Endothelial cell (in vitro differentiated cells): ENCODE results near the gene PCSK6. TPM values are rescaled to one million over a fixed set of nuclear protein-coding genes. Genes with fewer than 3 reads are reported as not detected.

Source experiments
- DNase-seq: peaks from one replicate; pipeline ENCODE4 v3.0.0; 2021; ENCODE audit warnings: low spot score
- H3K27ac Mint-ChIP-seq: one replicate; pipeline ENCODE4 v1.8.0; 2021; ENCODE audit warnings: mixed read lengths, inconsistent platforms; ENCODE audit not compliant: unreplicated experiment
- H3K27me3 Mint-ChIP-seq: one replicate; pipeline ENCODE4 v1.8.0; 2021; ENCODE audit warnings: mild to moderate bottlenecking, moderate library complexity, mixed read lengths, inconsistent platforms; ENCODE audit not compliant: unreplicated experiment
- H3K36me3 Mint-ChIP-seq: one replicate; pipeline ENCODE4 v1.8.0; 2021; ENCODE audit warnings: mild to moderate bottlenecking, low read depth, mixed read lengths, inconsistent platforms; ENCODE audit not compliant: unreplicated experiment
- H3K4me1 Mint-ChIP-seq: one replicate; pipeline ENCODE4 v1.8.0; 2021; ENCODE audit warnings: mild to moderate bottlenecking, mixed read lengths, inconsistent platforms; ENCODE audit not compliant: unreplicated experiment
- H3K4me3 Mint-ChIP-seq: one replicate; pipeline ENCODE4 v1.8.0; 2021; ENCODE audit warnings: mild to moderate bottlenecking, mixed read lengths, inconsistent platforms; ENCODE audit not compliant: unreplicated experiment
- H3K9me3 Mint-ChIP-seq: one replicate; pipeline ENCODE4 v1.8.0; 2021; ENCODE audit warnings: mixed read lengths, inconsistent platforms; ENCODE audit not compliant: unreplicated experiment
- total RNA-seq: library from RNA; stranded (reverse); fragmentation: NEBNext Ultra II Directional; extraction: Animal tissue kit (Norgen Biotek cat#: 25700); gene quantifications from one replicate; pipeline ENCODE4 v1.2.1, GENCODE V29; 2021; ENCODE audit not compliant: unreplicated experiment
- TF ChIP-seq, protein P1 (sequence below): fragments of 200-600 bp; sonication (generic); IDR thresholded peaks from one replicate; pipeline ENCODE4 v1.5.0; 2021; ENCODE audit warnings: antibody characterized with exemption; ENCODE audit not compliant: unreplicated experiment

The PCSK6 gene
- total RNA-seq, 1 donor from 2014 or later = 0.13 TPM

DNA sequence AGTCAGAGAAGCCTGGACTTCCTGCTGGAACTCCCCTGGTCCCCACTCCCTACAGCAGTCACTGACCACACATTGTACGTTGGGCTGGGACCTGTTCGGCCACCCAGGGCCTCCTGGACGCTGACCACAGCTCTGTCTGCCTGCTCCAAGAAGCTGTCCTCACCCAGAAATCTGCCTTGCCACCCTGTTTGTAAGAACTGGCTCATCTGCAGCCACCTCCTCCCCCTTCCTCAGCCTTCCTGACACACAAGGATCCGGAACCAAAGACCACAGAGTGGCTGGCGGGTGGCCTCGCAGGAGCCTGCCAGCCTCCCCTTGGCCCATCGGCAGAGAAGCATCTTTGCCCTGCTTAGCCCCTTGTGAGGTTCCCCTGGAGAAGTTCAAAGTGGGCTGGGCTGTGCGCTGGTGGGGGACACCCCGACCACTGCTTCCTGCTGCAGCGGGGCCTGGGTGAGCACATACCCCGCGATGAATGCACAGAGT is 91.9 kb downstream of the PCSK6 start:
- DNase-seq = no peak
- H3K27me3 Mint-ChIP-seq = peaks cover 4% of the 10 kb centered on the region
- no peaks in the 10 kb centered on the region for H3K9me3 Mint-ChIP-seq
- H3K4me3 Mint-ChIP-seq = no peak overlapping the region
- H3K4me1 Mint-ChIP-seq = no peaks in the 10 kb centered on the region
- no peaks in the 10 kb centered on the region for H3K36me3 Mint-ChIP-seq
- H3K27ac Mint-ChIP-seq = no peak overlapping the region
- TF ChIP-seq, protein P1, sequence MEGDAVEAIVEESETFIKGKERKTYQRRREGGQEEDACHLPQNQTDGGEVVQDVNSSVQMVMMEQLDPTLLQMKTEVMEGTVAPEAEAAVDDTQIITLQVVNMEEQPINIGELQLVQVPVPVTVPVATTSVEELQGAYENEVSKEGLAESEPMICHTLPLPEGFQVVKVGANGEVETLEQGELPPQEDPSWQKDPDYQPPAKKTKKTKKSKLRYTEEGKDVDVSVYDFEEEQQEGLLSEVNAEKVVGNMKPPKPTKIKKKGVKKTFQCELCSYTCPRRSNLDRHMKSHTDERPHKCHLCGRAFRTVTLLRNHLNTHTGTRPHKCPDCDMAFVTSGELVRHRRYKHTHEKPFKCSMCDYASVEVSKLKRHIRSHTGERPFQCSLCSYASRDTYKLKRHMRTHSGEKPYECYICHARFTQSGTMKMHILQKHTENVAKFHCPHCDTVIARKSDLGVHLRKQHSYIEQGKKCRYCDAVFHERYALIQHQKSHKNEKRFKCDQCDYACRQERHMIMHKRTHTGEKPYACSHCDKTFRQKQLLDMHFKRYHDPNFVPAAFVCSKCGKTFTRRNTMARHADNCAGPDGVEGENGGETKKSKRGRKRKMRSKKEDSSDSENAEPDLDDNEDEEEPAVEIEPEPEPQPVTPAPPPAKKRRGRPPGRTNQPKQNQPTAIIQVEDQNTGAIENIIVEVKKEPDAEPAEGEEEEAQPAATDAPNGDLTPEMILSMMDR = no peak

DNA sequence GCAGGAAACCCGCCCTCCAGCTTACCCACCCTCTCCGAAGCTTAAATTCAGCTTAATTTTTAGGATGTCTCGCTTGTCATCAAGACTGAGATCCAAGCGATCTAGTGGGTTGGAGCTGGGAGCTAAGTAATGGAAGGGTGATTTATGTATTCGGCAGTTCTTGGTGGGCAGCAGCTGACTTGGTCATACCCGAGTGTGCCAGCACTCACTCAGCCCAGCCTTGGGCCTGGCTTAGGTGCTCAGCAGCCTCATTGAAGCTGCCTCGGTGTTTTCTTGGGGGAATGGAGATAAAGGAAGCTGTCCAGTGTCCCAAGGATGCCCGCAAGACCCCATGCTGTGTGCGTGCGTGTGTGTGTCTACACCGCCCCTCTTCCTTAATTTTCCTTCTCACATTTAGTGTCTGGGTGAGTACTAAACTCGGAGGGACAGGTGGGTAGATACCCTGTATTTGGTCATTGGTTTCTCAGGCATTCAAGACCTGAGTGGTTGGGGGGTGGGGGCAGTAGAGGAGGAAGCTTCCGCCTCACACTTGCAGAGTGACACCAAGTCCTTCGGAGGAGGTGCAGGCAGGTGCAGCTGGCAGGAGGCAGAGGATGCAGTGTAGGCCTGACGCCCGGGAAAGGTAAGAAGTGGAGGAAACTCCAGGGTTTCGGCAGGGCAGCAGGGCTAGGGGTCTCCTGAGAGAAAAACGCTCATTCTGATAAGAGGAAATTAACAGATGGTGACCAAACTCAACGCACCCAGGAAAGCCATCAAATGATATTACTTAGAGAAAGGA is 92.8 kb downstream of the PCSK6 start:
- DNase-seq = no peak
- H3K36me3 Mint-ChIP-seq = no peaks in the 10 kb centered on the region
- no peak overlapping the region for H3K4me3 Mint-ChIP-seq
- H3K27me3 Mint-ChIP-seq = peaks cover 8% of the 10 kb centered on the region
- H3K9me3 Mint-ChIP-seq = no peaks in the 10 kb centered on the region
- no peak overlapping the region for H3K27ac Mint-ChIP-seq
- TF ChIP-seq, protein P1 = no peak
- H3K4me1 Mint-ChIP-seq = no peaks in the 10 kb centered on the region

GRCh38 chr15:101394654-101395053 is 94.9 kb downstream of the PCSK6 start:
- no peak for DNase-seq
- no peak overlapping the region for H3K27ac Mint-ChIP-seq
- TF ChIP-seq, protein P1 = no peak
- no peaks in the 10 kb centered on the region for H3K4me1 Mint-ChIP-seq
- no peaks in the 10 kb centered on the region for H3K9me3 Mint-ChIP-seq
- no peak overlapping the region for H3K4me3 Mint-ChIP-seq
- H3K27me3 Mint-ChIP-seq = peaks cover 10% of the 10 kb centered on the region
- H3K36me3 Mint-ChIP-seq = no peaks in the 10 kb centered on the region

DNA sequence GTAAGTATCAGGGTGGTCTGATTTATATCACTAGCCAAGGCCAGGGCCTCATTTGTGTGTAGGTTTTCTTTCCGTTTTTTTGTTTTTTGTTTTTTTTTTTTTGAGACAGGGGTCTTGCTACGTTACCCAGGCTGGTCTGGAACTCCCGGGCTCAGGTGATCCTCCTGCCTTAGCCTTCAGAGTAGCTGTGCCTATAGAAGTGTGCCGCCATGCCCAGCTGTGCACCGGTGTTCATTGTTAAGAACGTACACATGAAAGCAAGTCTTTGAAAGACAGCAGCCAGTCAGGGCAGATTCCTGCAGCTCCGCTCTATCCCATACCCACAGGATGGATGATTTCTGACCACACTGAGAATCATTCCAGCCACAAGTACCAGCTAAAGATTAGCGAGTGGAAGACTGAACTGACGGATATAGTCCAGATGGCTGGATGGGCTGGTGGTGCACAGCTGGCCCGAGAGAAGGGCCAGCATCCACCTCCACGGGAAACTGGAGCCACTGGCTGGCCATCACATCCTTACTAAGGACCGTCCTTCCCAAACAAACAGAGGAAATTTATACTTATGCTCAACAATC is 95.4 kb downstream of the PCSK6 start:
- Mint-ChIP-seq H3K4me3 (no peak overlapping the region), H3K4me1 (no peaks in the 10 kb centered on the region), H3K36me3 (no peaks in the 10 kb centered on the region), H3K27me3 (peaks cover 14% of the 10 kb centered on the region), H3K9me3 (no peaks in the 10 kb centered on the region), H3K27ac (no peak overlapping the region)
- no peak for DNase-seq
- TF ChIP-seq, protein P1 = no peak

GRCh38 chr15:101393172-101393571 is 96.3 kb downstream of the PCSK6 start:
- Mint-ChIP-seq H3K36me3 (no peaks in the 10 kb centered on the region), H3K4me3 (no peak overlapping the region), H3K27me3 (peaks cover 13% of the 10 kb centered on the region), H3K9me3 (no peaks in the 10 kb centered on the region), H3K27ac (no peak overlapping the region), H3K4me1 (no peaks in the 10 kb centered on the region)
- DNase-seq = no peak
- TF ChIP-seq, protein P1 = no peak
